NCI-H774 (cell line): ENCODE results near the gene SCFD2.
"Not testable (repeated sequence)": the region's sequence is repeated elsewhere in the genome, so short reads cannot be mapped to it uniquely, and the experiment has no call there.

Source experiments
- DNase-seq: peaks from one replicate; lab custom pipeline; 2025; lab: John Stamatoyannopoulos, UW

Gene SCFD2

GRCh38 chr4:53346392-53346791 is 19.5 kb downstream of the SCFD2 start:
- not testable (repeated sequence) for DNase-seq

GRCh38 chr4:53340145-53340544 is 25.7 kb downstream of the SCFD2 start:
- not testable (repeated sequence) for DNase-seq

- DNase-seq, result not testable (repeated sequence)
Measured at GRCh38 chr4:53334916-53335315, 30.9 kb downstream of the SCFD2 start.

- DNase-seq, result no peak
Measured at GRCh38 chr4:53326535-53326934, 39.3 kb downstream of the SCFD2 start.

GRCh38 chr4:53322696-53323095 is 43.2 kb downstream of the SCFD2 start:
- DNase-seq, result no peak

- no peak for DNase-seq
Measured at GRCh38 chr4:53321984-53322289, 43.9 kb downstream of the SCFD2 start.

GRCh38 chr4:53321151-53321983 is 44.5 kb downstream of the SCFD2 start:
- DNase-seq, result peak; percentile 7

GRCh38 chr4:53315300-53315699 is 50.6 kb downstream of the SCFD2 start:
- no peak for DNase-seq

GRCh38 chr4:53314252-53314651 is 51.6 kb downstream of the SCFD2 start:
- no peak for DNase-seq

- DNase-seq, result no peak
Measured at GRCh38 chr4:53313510-53313909, 52.4 kb downstream of the SCFD2 start.

- no peak for DNase-seq
Measured at GRCh38 chr4:53309321-53310040, 56.4 kb downstream of the SCFD2 start.

- DNase-seq, result no peak
Measured at GRCh38 chr4:53307819-53308780, 57.8 kb downstream of the SCFD2 start.

- DNase-seq, result no peak
Measured at GRCh38 chr4:53307210-53307609, 58.7 kb downstream of the SCFD2 start.

GRCh38 chr4:53306729-53307128 is 59.1 kb downstream of the SCFD2 start:
- DNase-seq, result no peak

GRCh38 chr4:53292209-53292608 is 73.7 kb downstream of the SCFD2 start:
- not testable (repeated sequence) for DNase-seq

GRCh38 chr4:53281438-53281837 is 84.4 kb downstream of the SCFD2 start:
- DNase-seq, result no peak

- DNase-seq, result no peak
Measured at GRCh38 chr4:53280846-53281245, 85.0 kb downstream of the SCFD2 start.

GRCh38 chr4:53274609-53275268 is 91.1 kb downstream of the SCFD2 start:
- no peak for DNase-seq

GRCh38 chr4:53273726-53274125 is 92.1 kb downstream of the SCFD2 start:
- no peak for DNase-seq

GRCh38 chr4:53267026-53267425 is 98.8 kb downstream of the SCFD2 start:
- no peak for DNase-seq

- not testable (repeated sequence) for DNase-seq
Measured at GRCh38 chr4:53255986-53256385, 109.9 kb downstream of the SCFD2 start.

- DNase-seq, result no peak
Measured at GRCh38 chr4:53240573-53240972, 125.3 kb downstream of the SCFD2 start.
